Type B pancreatic cell (in vitro differentiated cells): ENCODE results near the gene MAP3K2. TPM values are rescaled to one million over a fixed set of nuclear protein-coding genes. Genes with fewer than 3 reads are reported as not detected.

ENCODE experiments used
- DNase-seq: peaks from one replicate; pipeline ENCODE4 v3.0.0; 2021; ENCODE audit warnings: mixed read lengths; ENCODE audit not compliant: unreplicated experiment; ENCODE audit errors: extremely low spot score
- H3K27ac Mint-ChIP-seq: 2 replicates; pipeline ENCODE4 v1.8.0; 2021; ENCODE audit warnings: mild to moderate bottlenecking, mixed read lengths
- H3K27me3 Mint-ChIP-seq: 2 replicates; pipeline ENCODE4 v1.8.0; 2021; ENCODE audit warnings: mixed read lengths
- H3K36me3 Mint-ChIP-seq: 2 replicates; pipeline ENCODE4 v1.8.0; 2021; ENCODE audit warnings: mixed read lengths
- H3K4me1 Mint-ChIP-seq: one replicate; pipeline ENCODE4 v1.8.0; 2021; ENCODE audit warnings: mixed read lengths; ENCODE audit not compliant: unreplicated experiment
- H3K4me3 Mint-ChIP-seq: 2 replicates; pipeline ENCODE4 v1.8.0; 2021; ENCODE audit warnings: mild to moderate bottlenecking, mixed read lengths
- H3K9me3 Mint-ChIP-seq: 2 replicates; pipeline ENCODE4 v1.8.0; 2021; ENCODE audit warnings: mixed read lengths
- total RNA-seq: library from RNA; stranded (reverse); gene quantifications from 2 replicates; pipeline ENCODE4 v1.2.1, GENCODE V29; 2021; ENCODE audit warnings: low replicate concordance
- TF ChIP-seq, protein P1 (sequence below): fragments of 200-600 bp; sonication (generic); conservative IDR thresholded peaks from 2 replicates; pipeline ENCODE4 v1.5.0; 2021; ENCODE audit warnings: antibody characterized with exemption, mild to moderate bottlenecking

MAP3K2 gene
- total RNA-seq, 1 donor from 2014 or later, result 30.8 TPM

DNA sequence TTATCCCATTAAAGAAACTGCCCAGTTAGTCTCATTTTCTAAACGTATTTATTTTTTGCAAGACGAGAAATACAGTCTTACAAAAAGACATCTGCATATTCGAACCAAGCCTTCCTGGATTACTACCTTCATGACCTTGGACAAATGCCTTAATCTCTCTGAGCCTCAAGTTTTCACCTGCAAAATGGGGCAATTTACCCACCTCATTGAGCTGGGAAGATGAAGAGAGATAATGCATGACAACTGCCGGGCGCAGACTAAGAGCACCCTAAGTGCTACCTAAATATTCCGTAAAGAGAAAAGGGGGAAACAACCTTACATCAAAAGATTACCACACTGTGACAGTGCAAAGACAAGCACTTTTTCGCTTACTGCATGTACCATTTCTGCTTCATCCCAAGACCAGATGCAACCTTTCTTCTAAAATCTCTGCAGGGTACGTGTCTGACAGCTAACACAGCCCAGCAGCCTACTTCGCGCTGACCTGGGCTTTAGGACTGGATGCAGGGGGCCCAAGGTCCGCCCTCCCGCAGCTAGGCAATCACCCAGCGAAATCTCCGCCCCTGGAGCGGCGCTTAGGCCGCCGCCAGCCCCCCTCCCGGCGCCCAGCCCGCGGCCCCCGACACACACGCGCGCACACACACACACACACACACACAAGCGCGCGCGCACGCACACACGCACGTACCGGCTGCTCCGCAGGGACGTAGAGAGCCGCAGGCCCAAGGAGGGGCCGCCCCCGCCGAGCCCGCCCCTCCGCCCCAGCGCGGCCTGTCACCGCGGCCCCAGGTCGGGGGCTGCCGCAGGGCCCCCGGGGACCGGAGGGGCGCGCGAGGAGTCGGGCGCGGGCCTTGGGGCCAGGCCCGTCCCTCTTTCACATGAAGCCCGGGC, 766 bp downstream of the MAP3K2 start:
- H3K36me3 Mint-ChIP-seq, result peaks cover 7% of the 10 kb centered on the region
- H3K27me3 Mint-ChIP-seq, result peaks cover 3% of the 10 kb centered on the region
- peaks cover 37% of the 10 kb centered on the region for H3K4me1 Mint-ChIP-seq
- TF ChIP-seq, protein P1, sequence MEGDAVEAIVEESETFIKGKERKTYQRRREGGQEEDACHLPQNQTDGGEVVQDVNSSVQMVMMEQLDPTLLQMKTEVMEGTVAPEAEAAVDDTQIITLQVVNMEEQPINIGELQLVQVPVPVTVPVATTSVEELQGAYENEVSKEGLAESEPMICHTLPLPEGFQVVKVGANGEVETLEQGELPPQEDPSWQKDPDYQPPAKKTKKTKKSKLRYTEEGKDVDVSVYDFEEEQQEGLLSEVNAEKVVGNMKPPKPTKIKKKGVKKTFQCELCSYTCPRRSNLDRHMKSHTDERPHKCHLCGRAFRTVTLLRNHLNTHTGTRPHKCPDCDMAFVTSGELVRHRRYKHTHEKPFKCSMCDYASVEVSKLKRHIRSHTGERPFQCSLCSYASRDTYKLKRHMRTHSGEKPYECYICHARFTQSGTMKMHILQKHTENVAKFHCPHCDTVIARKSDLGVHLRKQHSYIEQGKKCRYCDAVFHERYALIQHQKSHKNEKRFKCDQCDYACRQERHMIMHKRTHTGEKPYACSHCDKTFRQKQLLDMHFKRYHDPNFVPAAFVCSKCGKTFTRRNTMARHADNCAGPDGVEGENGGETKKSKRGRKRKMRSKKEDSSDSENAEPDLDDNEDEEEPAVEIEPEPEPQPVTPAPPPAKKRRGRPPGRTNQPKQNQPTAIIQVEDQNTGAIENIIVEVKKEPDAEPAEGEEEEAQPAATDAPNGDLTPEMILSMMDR, result no peak
- peak overlapping the region; percentile 95 for H3K27ac Mint-ChIP-seq
- no peaks in the 10 kb centered on the region for H3K9me3 Mint-ChIP-seq
- peak; percentile 83 for DNase-seq
- H3K4me3 Mint-ChIP-seq, result peak overlapping the region; percentile 94

DNA sequence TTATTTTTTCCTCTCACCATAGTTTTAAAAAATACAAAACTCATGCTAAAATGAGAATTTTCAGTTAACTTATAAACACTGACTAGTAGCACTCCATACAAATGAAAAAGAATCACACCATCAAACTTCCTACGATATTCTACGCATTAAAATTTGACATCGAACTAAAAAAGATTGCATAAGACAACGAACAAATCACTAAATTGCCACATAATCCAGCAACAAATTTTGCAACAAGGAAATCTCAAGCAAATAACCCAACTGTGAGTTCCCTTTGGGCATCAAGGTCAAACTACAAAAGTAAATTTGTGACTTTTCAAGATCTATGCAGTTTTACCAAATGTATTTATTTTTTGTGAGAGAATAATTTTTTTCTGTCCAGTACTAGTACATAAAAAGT, 1.5 kb downstream of the MAP3K2 start:
- peaks cover 7% of the 10 kb centered on the region for H3K36me3 Mint-ChIP-seq
- no peak for DNase-seq
- peaks cover 3% of the 10 kb centered on the region for H3K27me3 Mint-ChIP-seq
- H3K4me3 Mint-ChIP-seq, result peak overlapping the region; percentile 94
- H3K9me3 Mint-ChIP-seq, result no peaks in the 10 kb centered on the region
- peaks cover 37% of the 10 kb centered on the region for H3K4me1 Mint-ChIP-seq
- peak overlapping the region; percentile 95 for H3K27ac Mint-ChIP-seq
- TF ChIP-seq, protein P1, result no peak

DNA sequence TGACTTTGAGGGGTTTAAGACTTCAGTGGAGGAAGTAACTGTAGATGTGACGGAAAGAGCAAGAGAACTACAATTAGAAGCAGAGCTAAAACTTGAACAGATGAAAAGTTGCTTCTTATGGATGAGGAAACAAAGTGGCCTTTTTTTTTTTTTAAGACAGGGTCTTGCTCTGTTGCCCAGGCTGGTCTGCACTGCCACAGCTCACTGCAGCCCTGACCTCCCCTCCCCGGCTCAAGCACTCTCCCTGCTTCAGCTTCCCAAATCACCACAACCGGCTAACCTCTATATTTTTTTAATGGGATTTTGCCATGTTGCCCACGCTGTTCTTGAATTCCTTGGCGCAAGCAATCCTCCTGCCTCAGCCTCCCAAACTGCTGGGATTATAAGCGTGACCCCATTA, 3.2 kb downstream of the MAP3K2 start:
- no peak overlapping the region for H3K27ac Mint-ChIP-seq
- H3K4me1 Mint-ChIP-seq, result peaks cover 37% of the 10 kb centered on the region
- H3K9me3 Mint-ChIP-seq, result no peaks in the 10 kb centered on the region
- peaks cover 7% of the 10 kb centered on the region for H3K36me3 Mint-ChIP-seq
- no peak for DNase-seq
- peaks cover 3% of the 10 kb centered on the region for H3K27me3 Mint-ChIP-seq
- no peak overlapping the region for H3K4me3 Mint-ChIP-seq
- TF ChIP-seq, protein P1, result no peak

DNA sequence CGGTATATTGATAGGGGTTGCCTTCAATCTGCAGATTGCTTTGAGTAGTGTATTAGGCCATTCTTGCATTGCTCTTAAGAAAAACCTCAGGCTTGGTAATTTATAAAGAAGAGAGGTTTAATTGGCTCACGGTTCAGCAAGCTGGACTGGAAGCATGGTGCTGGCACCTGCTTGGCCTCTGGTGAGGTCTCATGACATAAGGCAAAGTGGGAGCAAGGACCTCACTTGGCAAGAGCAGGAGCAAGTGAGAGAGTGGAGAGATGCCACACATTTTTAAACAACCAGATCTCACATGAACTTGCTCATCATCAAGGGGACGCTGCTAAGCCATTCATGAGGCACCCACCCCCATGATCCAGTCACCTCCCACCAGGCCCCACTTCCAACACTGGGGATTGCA, 4.9 kb downstream of the MAP3K2 start:
- TF ChIP-seq, protein P1, result no peak
- Mint-ChIP-seq H3K4me1 (peaks cover 28% of the 10 kb centered on the region), H3K27ac (peak overlapping the region; percentile 1), H3K27me3 (peaks cover 3% of the 10 kb centered on the region), H3K36me3 (peaks cover 7% of the 10 kb centered on the region), H3K9me3 (no peaks in the 10 kb centered on the region), H3K4me3 (no peak overlapping the region)
- no peak for DNase-seq

DNA sequence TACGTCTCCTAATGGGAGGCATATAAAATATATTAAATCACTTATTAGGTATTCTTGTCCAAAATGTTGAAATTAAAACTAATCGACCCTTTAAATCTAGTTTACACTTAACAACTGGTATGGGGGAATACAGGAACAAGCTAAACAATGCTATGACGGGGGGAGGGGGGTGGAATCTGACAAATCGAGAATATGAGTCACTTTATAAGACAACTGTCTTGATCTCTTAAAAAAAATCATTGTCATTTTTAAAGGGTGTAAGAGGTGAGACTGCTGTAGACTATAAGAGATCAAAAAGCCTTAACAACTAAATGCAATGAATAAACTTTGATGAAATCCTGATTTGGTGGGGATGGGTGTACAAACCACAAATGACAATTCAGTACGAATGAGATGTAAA, 6.0 kb downstream of the MAP3K2 start:
- TF ChIP-seq, protein P1, result no peak
- Mint-ChIP-seq H3K4me1 (peaks cover 25% of the 10 kb centered on the region), H3K9me3 (no peaks in the 10 kb centered on the region), H3K27ac (peak overlapping the region; percentile 12), H3K36me3 (peaks cover 6% of the 10 kb centered on the region), H3K27me3 (peaks cover 1% of the 10 kb centered on the region), H3K4me3 (no peak overlapping the region)
- DNase-seq, result no peak
